CD4-positive, alpha-beta T cell (primary cell): Measurements from ENCODE around the gene OBP2A. TPM values are rescaled to one million over a fixed set of nuclear protein-coding genes. Genes with fewer than 3 reads are reported as not detected.

Experiments
- ATAC-seq: fragments of 200-7000 bp; cut with Tn5 transposase; one replicate; pipeline ENCODE4 v1.10.0; 2022; ENCODE audit warnings: mild to moderate bottlenecking; ENCODE audit not compliant: poor library complexity
- CTCF ChIA-PET: fragments of 350-600 bp; sonication (Branson Sonifier 250); formaldehyde crosslinking; loops from one replicate; lab custom pipeline; 2021; ENCODE audit warnings: antibody characterized with exemption, inconsistent platforms; lab: Charles Lee
- POLR2A ChIA-PET: fragments of 350-600 bp; sonication (Branson Sonifier 250); formaldehyde crosslinking; loops from one replicate; lab custom pipeline; 2021; ENCODE audit warnings: antibody characterized with exemption, inconsistent platforms; lab: Charles Lee
- DNase-seq, 14 experiments: peaks; one replicate each; pipeline ENCODE4 v3.0.0-alpha.2; 2013 to 2020; ENCODE audit warnings: mixed read lengths in 2 of 14
- H3K27ac ChIP-seq, 2 donors: one replicate each; pipeline versions ENCODE4 v1.5.1 to v1.7.0; 2013; ENCODE audit warnings: low read length in 2 of 2, low read depth in 1 of 2, mild to moderate bottlenecking in 1 of 2
- H3K27me3 ChIP-seq, 2 experiments: 1 replicate in 1 of 2; 2 replicates in 1 of 2; pipeline versions ENCODE4 v1.6.1 to v1.7.0; 2013; ENCODE audit warnings: low read length in 2 of 2, control low read depth in 1 of 2, mild to moderate bottlenecking in 1 of 2, moderate library complexity in 1 of 2; ENCODE audit not compliant: insufficient read depth in 2 of 2, control insufficient read depth in 1 of 2
- H3K36me3 ChIP-seq: one replicate; pipeline ENCODE4 v1.6.1; 2013; ENCODE audit warnings: low read length, control low read depth; ENCODE audit not compliant: insufficient read depth
- H3K4me1 ChIP-seq: one replicate; pipeline ENCODE4 v1.6.1; 2013; ENCODE audit warnings: low read length, control low read depth; ENCODE audit not compliant: insufficient read depth
- H3K4me3 ChIP-seq: one replicate; pipeline ENCODE4 v1.5.1; 2013; ENCODE audit warnings: mild to moderate bottlenecking, low read length, moderate library complexity
- H3K9me3 ChIP-seq, 2 experiments: 1 replicate in 1 of 2; 2 replicates in 1 of 2; pipeline versions ENCODE4 v1.6.1 to v1.7.0; 2013; ENCODE audit warnings: low read length in 2 of 2, mild to moderate bottlenecking in 2 of 2, control low read depth in 1 of 2, moderate library complexity in 1 of 2; ENCODE audit not compliant: control insufficient read depth in 1 of 2, insufficient read depth in 1 of 2
- H3K27ac Mint-ChIP-seq: one replicate; pipeline ENCODE4 v1.8.0; 2020; ENCODE audit warnings: mixed read lengths
- H3K27me3 Mint-ChIP-seq: one replicate; pipeline ENCODE4 v1.8.0; 2021; ENCODE audit warnings: mixed read lengths
- H3K36me3 Mint-ChIP-seq: one replicate; pipeline ENCODE4 v1.8.0; 2021; ENCODE audit warnings: low read depth, mixed read lengths
- H3K4me1 Mint-ChIP-seq: one replicate; pipeline ENCODE4 v1.8.0; 2021; ENCODE audit warnings: low read depth, mixed read lengths
- H3K4me3 Mint-ChIP-seq: one replicate; pipeline ENCODE4 v1.8.0; 2020; ENCODE audit warnings: mild to moderate bottlenecking, mixed read lengths
- H3K9me3 Mint-ChIP-seq: one replicate; pipeline ENCODE4 v1.8.0; 2020; ENCODE audit warnings: mixed read lengths
- CTCF ChIP-seq: fragments of 200-600 bp; IDR thresholded peaks from one replicate; pipeline ENCODE4 v1.8.0; 2022; ENCODE audit warnings: antibody characterized with exemption, mild to moderate bottlenecking
- intact Hi-C, 2 experiments: fragments of 100-400 bp; cut with DNase I in 1 of 2; cut with micrococcal nuclease in 1 of 2; formaldehyde crosslinking; loops; one replicate each; pipeline versions ENCODE4 v1.15.1 to v1.9.0; 2023 to 2025; cut with DNase I, micrococcal nuclease
- total RNA-seq, 174 experiments: library from RNA in 2 of 174; stranded (reverse) in 2 of 174; gene quantifications; one replicate each; pipeline ENCODE4 v1.2.3 and lab custom pipeline; 2021 to 2026

The OBP2A gene
- total RNA-seq, 2 experiments from 2014 or later, result not detected

GRCh38 chr9:135514342-135515082, 31.4 kb upstream of the OBP2A start:
- H3K4me3 Mint-ChIP-seq, result no peak overlapping the region
- no peak for TF ChIP-seq CTCF
- H3K27ac ChIP-seq, result no peak overlapping the region
- peaks cover 0 to 2% of the 10 kb centered on the region in 2 experiments for H3K27me3 ChIP-seq
- no peaks in the 10 kb centered on the region for H3K36me3 ChIP-seq
- POLR2A ChIA-PET, result no interaction called here
- no peak overlapping the region for H3K4me3 ChIP-seq
- H3K36me3 Mint-ChIP-seq, result no peaks in the 10 kb centered on the region
- no peak overlapping the region for H3K27ac Mint-ChIP-seq
- CTCF ChIA-PET, result no interaction called here
- no peak for ATAC-seq
- peaks cover 4% of the 10 kb centered on the region for H3K4me1 ChIP-seq
- DNase-seq, result peak in 1 of 14 experiments; percentile 23
- intact Hi-C loops, result no loop called here
- H3K9me3 ChIP-seq, result peaks cover 0 to 5% of the 10 kb centered on the region in 2 experiments
- H3K27me3 Mint-ChIP-seq, result peaks cover 9% of the 10 kb centered on the region
- H3K9me3 Mint-ChIP-seq, result peaks cover 1% of the 10 kb centered on the region
- H3K4me1 Mint-ChIP-seq, result no peaks in the 10 kb centered on the region

- Mint-ChIP-seq H3K27ac (no peak overlapping the region), H3K27me3 (peaks cover 14% of the 10 kb centered on the region), H3K9me3 (no peaks in the 10 kb centered on the region), H3K4me3 (no peak overlapping the region), H3K36me3 (no peaks in the 10 kb centered on the region), H3K4me1 (no peaks in the 10 kb centered on the region)
- Histone ChIP-seq H3K9me3 (no peaks in the 10 kb centered on the region), H3K27me3 (peaks cover 0 to 2% of the 10 kb centered on the region in 2 experiments), H3K27ac (no peak overlapping the region), H3K4me3 (no peak overlapping the region), H3K36me3 (no peaks in the 10 kb centered on the region), H3K4me1 (peaks cover 4% of the 10 kb centered on the region)
- POLR2A ChIA-PET, result no interaction called here
- DNase-seq, result peak in 1 of 14 experiments; percentile 21
- CTCF ChIA-PET, result no interaction called here
- no peak for ATAC-seq
- TF ChIP-seq CTCF, result no peak
- intact Hi-C loops, result no loop called here
Observed at GRCh38 chr9:135515083-135515951, 30.6 kb upstream of the OBP2A start.

- Histone ChIP-seq H3K27me3 (peaks cover 2 to 3% of the 10 kb centered on the region in 2 experiments), H3K27ac (no peak overlapping the region), H3K36me3 (no peaks in the 10 kb centered on the region), H3K4me1 (peaks cover 4% of the 10 kb centered on the region), H3K9me3 (no peaks in the 10 kb centered on the region), H3K4me3 (no peak overlapping the region)
- TF ChIP-seq CTCF, result no peak
- ChIA-PET POLR2A (no interaction called here), CTCF (no interaction called here)
- no peak for ATAC-seq
- Mint-ChIP-seq H3K9me3 (no peaks in the 10 kb centered on the region), H3K4me3 (no peak overlapping the region), H3K27me3 (peaks cover 14% of the 10 kb centered on the region), H3K36me3 (no peaks in the 10 kb centered on the region), H3K4me1 (no peaks in the 10 kb centered on the region), H3K27ac (no peak overlapping the region)
- intact Hi-C loops, result no loop called here
- no peak for DNase-seq
Observed at GRCh38 chr9:135516132-135516860, 29.6 kb upstream of the OBP2A start.
